ENCODE data around the gene PATL2.

PATL2 gene

GRCh38 chr15:44662478-44663409, 48.4 kb downstream of the PATL2 start:
- no peak for TF ChIP-seq CTCF (IDR thresholded peaks at IDR 0.05; ENCODE audit: poor library complexity, severe bottlenecking)
- peak overlapping the region; percentile 56 for H3K27ac ChIP-seq (ENCODE audit: poor library complexity, severe bottlenecking)
- no peaks in the 10 kb centered on the region for H3K9me3 ChIP-seq (ENCODE audit: severe bottlenecking)
- peak; percentile 87 for DNase-seq (ENCODE audit: low spot score)
- H3K27me3 ChIP-seq (ENCODE audit: insufficient read depth, poor library complexity, severe bottlenecking) = no peaks in the 10 kb centered on the region
- H3K36me3 ChIP-seq (ENCODE audit: low read depth) = peaks cover 32% of the 10 kb centered on the region
- peak overlapping the region; percentile 90 for H3K4me3 ChIP-seq (ENCODE audit: severe bottlenecking)
- ATAC-seq (ENCODE audit: low read depth) = peak; percentile 79
- peaks cover 9% of the 10 kb centered on the region for H3K4me1 ChIP-seq (ENCODE audit: insufficient read depth, poor library complexity, severe bottlenecking)

- TF ChIP-seq CTCF (IDR thresholded peaks at IDR 0.05; ENCODE audit: poor library complexity, severe bottlenecking) = no peak
- Histone ChIP-seq H3K27me3 (ENCODE audit: insufficient read depth, poor library complexity, severe bottlenecking) (no peaks in the 10 kb centered on the region), H3K9me3 (ENCODE audit: severe bottlenecking) (no peaks in the 10 kb centered on the region), H3K27ac (ENCODE audit: poor library complexity, severe bottlenecking) (no peak overlapping the region), H3K4me3 (ENCODE audit: severe bottlenecking) (no peak overlapping the region), H3K4me1 (ENCODE audit: insufficient read depth, poor library complexity, severe bottlenecking) (peaks cover 9% of the 10 kb centered on the region), H3K36me3 (ENCODE audit: low read depth) (peaks cover 43% of the 10 kb centered on the region)
- no peak for ATAC-seq (ENCODE audit: low read depth)
- DNase-seq (ENCODE audit: low spot score) = no peak
Observed at GRCh38 chr15:44661576-44661975, 49.5 kb downstream of the PATL2 start.

GRCh38 chr15:44659056-44659455, 52.1 kb downstream of the PATL2 start:
- ATAC-seq (ENCODE audit: low read depth) (no peak), DNase-seq (ENCODE audit: low spot score) (no peak)
- H3K4me1 ChIP-seq (ENCODE audit: insufficient read depth, poor library complexity, severe bottlenecking) = peaks cover 9% of the 10 kb centered on the region
- TF ChIP-seq CTCF (IDR thresholded peaks at IDR 0.05; ENCODE audit: poor library complexity, severe bottlenecking) = no peak
- no peaks in the 10 kb centered on the region for H3K9me3 ChIP-seq (ENCODE audit: severe bottlenecking)
- H3K27me3 ChIP-seq (ENCODE audit: insufficient read depth, poor library complexity, severe bottlenecking) = no peaks in the 10 kb centered on the region
- peaks cover 69% of the 10 kb centered on the region for H3K36me3 ChIP-seq (ENCODE audit: low read depth)
- no peak overlapping the region for H3K4me3 ChIP-seq (ENCODE audit: severe bottlenecking)
- H3K27ac ChIP-seq (ENCODE audit: poor library complexity, severe bottlenecking) = no peak overlapping the region

GRCh38 chr15:44657378-44657777, 53.7 kb downstream of the PATL2 start:
- peaks cover 84% of the 10 kb centered on the region for H3K36me3 ChIP-seq (ENCODE audit: low read depth)
- H3K4me3 ChIP-seq (ENCODE audit: severe bottlenecking) = no peak overlapping the region
- H3K27me3 ChIP-seq (ENCODE audit: insufficient read depth, poor library complexity, severe bottlenecking) = no peaks in the 10 kb centered on the region
- ATAC-seq (ENCODE audit: low read depth) (no peak), DNase-seq (ENCODE audit: low spot score) (no peak)
- H3K27ac ChIP-seq (ENCODE audit: poor library complexity, severe bottlenecking) = no peak overlapping the region
- H3K4me1 ChIP-seq (ENCODE audit: insufficient read depth, poor library complexity, severe bottlenecking) = peaks cover 9% of the 10 kb centered on the region
- no peak for TF ChIP-seq CTCF (IDR thresholded peaks at IDR 0.05; ENCODE audit: poor library complexity, severe bottlenecking)
- no peaks in the 10 kb centered on the region for H3K9me3 ChIP-seq (ENCODE audit: severe bottlenecking)

- Histone ChIP-seq H3K4me3 (ENCODE audit: severe bottlenecking) (no peak overlapping the region), H3K36me3 (ENCODE audit: low read depth) (peaks cover 88% of the 10 kb centered on the region), H3K27me3 (ENCODE audit: insufficient read depth, poor library complexity, severe bottlenecking) (no peaks in the 10 kb centered on the region), H3K4me1 (ENCODE audit: insufficient read depth, poor library complexity, severe bottlenecking) (peaks cover 5% of the 10 kb centered on the region), H3K9me3 (ENCODE audit: severe bottlenecking) (no peaks in the 10 kb centered on the region), H3K27ac (ENCODE audit: poor library complexity, severe bottlenecking) (no peak overlapping the region)
- no peak for TF ChIP-seq CTCF (IDR thresholded peaks at IDR 0.05; ENCODE audit: poor library complexity, severe bottlenecking)
- DNase-seq (ENCODE audit: low spot score) = no peak
- no peak for ATAC-seq (ENCODE audit: low read depth)
Observed at GRCh38 chr15:44656913-44657312, 54.2 kb downstream of the PATL2 start.

Measured in RWPE2 (cell line).